ENCODE measurements around the gene PLA2G12B.

DNA sequence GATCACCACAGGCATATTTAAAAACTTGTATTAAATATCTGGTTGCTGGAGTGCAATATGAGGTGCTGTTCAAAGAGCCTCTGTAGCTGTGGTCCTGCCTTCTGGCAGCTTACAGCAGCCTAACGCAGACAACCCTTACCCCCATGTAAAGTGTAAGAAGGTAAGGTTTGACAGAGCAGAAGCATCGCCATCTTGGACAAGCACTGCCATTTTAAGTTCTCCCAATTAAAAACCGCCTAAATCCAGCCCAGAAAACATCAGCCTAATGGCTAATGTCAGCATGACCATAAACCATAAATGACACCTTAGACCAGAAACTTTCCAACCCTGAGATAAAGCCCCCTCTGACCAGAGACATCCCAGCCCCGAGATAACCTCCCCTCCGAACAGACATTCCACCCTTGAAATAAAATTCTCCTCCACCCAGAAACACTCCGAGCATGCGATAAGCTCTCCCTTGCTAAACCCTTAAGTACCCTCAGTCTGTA lies 66.4 kb downstream of the PLA2G12B start:
- no peak for TF ChIP-seq GATA2 (IDR thresholded peaks at IDR 0.05; ENCODE audit: low read depth, low read length)
- no peak for TF ChIP-seq GATA3 (IDR thresholded peaks at IDR 0.05; ENCODE audit: low read depth, low read length)

Data from SH-SY5Y (cell line).